SK-N-MC (cell line): ENCODE data around the gene RNU1-2.
"Not testable (repeated sequence)": the region's sequence is repeated elsewhere in the genome, so short reads cannot be mapped to it uniquely, and the experiment has no call there.

Experiments
- EZH2 ChIP-seq: fragments of 200-600 bp; sonication (generic); IDR thresholded peaks from one replicate; pipeline ENCODE4 v1.6.1; 2017; ENCODE audit warnings: antibody characterized with exemption
- FOXP2 ChIP-seq: optimal IDR thresholded peaks from 2 replicates; pipeline ENCODE3; 2011; ENCODE audit warnings: mild to moderate bottlenecking, moderate library complexity; ENCODE audit not compliant: insufficient read depth; ENCODE audit errors: extremely low read length, control extremely low read depth
- POLR2AphosphoS5 ChIP-seq: IDR thresholded peaks from 2 replicates; pipeline ENCODE4 v1.6.1; 2012; ENCODE audit warnings: mild to moderate bottlenecking, low read depth, low read length, borderline replicate concordance

DNA sequence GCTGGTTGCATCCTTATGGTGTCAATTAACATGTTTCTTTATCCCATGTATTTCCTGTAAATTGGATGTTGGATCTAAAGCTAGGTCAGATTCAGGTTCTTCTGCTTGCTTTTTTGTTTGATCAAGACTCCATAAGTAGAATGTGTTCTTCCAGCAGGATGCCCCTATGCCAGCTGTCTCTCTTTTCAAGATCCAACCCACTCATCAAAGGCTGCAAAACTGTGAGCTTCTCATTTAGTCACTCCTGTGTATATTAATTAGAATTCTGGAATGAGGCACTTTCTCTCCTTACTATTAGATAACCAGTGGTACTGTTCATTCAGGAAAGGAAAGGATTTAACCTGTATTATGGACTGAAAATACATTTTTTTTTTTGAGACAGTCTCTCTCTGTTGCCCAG, 38.2 kb downstream of the RNU1-2 start:
- not testable (repeated sequence) for TF ChIP-seq POLR2AphosphoS5, FOXP2, EZH2
